Mammary epithelial cell (primary cell): ENCODE data around the gene ADAM12.

ENCODE experiments used
- EZH2 ChIP-seq: IDR thresholded peaks from 2 replicates; pipeline ENCODE4 v1.6.1; 2012; ENCODE audit warnings: low read length, inconsistent platforms, borderline replicate concordance
- TF ChIP-seq, protein P1 (sequence below), 2 donors: IDR thresholded peaks in 1 of 2; conservative IDR thresholded peaks in 1 of 2; 2 replicates each; pipeline ENCODE4 v1.5.1; 2011 to 2012; ENCODE audit warnings: inconsistent platforms in 2 of 2, low read length in 2 of 2, mild to moderate bottlenecking in 2 of 2, control low read depth in 1 of 2, low read depth in 1 of 2; ENCODE audit not compliant: insufficient read depth in 1 of 2; ENCODE audit errors: extremely low read depth in 1 of 2

DNA sequence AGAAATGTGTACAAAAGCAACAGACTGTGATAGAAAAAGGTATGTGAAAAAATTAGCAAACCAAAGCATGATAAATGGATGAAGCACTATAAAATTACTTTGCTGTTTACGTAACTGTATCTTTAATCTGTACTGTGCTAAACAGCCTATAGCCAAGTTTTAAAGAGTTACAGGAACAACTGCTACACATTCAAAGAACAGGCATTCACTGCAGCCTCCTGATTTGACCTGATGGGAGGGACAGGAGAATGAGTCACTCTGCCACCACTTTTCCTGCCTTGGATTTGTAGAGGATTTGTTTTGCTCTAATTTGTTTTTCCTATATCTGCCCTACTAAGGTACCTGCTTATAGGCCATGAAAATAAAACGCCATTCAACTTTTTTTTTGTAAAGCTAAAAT is 375.8 kb downstream of the ADAM12 start:
- TF ChIP-seq, protein P1, sequence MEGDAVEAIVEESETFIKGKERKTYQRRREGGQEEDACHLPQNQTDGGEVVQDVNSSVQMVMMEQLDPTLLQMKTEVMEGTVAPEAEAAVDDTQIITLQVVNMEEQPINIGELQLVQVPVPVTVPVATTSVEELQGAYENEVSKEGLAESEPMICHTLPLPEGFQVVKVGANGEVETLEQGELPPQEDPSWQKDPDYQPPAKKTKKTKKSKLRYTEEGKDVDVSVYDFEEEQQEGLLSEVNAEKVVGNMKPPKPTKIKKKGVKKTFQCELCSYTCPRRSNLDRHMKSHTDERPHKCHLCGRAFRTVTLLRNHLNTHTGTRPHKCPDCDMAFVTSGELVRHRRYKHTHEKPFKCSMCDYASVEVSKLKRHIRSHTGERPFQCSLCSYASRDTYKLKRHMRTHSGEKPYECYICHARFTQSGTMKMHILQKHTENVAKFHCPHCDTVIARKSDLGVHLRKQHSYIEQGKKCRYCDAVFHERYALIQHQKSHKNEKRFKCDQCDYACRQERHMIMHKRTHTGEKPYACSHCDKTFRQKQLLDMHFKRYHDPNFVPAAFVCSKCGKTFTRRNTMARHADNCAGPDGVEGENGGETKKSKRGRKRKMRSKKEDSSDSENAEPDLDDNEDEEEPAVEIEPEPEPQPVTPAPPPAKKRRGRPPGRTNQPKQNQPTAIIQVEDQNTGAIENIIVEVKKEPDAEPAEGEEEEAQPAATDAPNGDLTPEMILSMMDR (conservative IDR thresholded peaks at IDR 0.05 in 1 of 2, IDR thresholded peaks at IDR 0.05 in 1 of 2; ENCODE audit: extremely low read depth in 1 of 2, insufficient read depth in 1 of 2, low read depth in 1 of 2, low read length in 2 of 2) = no peak
- TF ChIP-seq EZH2 = no peak
